GM18907 (cell line): ENCODE results near the gene CIAO2B.
"Not testable (repeated sequence)": the region's sequence is repeated elsewhere in the genome, so short reads cannot be mapped to it uniquely, and the experiment has no call there.

Experiments
- ATAC-seq: cut with Tn5 transposase; IDR thresholded peaks from one replicate; pipeline ENCODE4 v1.9.1; 2021; ENCODE audit warnings: mild to moderate bottlenecking, moderate library complexity; ENCODE audit not compliant: unreplicated experiment

Gene CIAO2B

DNA sequence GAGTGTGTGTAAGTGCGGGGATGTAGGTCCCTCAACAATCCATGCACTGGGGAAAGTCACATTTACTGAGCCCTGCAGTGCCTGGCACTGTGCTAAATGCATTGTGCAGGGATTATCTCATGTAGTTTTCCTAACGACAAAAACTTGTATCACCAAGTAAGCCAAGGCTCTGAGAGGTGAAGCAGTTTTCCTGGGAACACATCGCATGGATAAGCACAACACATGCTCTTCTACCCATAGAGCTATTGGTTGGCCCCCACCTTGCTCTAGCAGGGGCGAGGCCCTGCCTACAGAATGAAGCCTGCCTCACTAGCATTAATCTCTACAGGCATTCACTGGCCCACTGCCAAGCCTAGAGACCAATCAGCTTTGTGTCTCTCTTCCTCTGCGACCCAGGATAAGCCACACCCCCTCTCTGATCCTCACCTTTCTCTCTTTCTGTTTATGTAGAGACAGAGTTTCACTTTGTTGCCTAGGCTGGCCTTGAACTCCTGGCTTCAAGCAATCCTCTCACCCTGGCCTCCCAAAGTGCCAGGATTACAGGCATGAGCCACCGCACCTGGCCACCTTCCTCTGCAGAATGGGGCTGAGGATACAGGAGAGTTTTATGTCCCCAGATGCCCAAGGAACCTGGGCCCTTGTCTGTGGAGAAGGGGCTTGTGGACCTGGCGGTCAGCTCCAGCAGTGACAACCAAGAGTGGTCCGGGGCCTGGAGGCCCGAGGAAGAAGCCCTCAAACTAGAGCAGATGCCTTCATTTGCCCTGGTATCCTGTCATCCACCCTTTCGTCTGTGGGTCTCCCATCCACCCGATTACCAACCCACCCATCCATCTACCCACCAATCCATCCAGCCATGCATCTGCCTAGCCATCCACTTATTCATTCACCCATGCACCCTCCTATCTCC, 28.3 kb downstream of the CIAO2B start:
- ATAC-seq = no peak

DNA sequence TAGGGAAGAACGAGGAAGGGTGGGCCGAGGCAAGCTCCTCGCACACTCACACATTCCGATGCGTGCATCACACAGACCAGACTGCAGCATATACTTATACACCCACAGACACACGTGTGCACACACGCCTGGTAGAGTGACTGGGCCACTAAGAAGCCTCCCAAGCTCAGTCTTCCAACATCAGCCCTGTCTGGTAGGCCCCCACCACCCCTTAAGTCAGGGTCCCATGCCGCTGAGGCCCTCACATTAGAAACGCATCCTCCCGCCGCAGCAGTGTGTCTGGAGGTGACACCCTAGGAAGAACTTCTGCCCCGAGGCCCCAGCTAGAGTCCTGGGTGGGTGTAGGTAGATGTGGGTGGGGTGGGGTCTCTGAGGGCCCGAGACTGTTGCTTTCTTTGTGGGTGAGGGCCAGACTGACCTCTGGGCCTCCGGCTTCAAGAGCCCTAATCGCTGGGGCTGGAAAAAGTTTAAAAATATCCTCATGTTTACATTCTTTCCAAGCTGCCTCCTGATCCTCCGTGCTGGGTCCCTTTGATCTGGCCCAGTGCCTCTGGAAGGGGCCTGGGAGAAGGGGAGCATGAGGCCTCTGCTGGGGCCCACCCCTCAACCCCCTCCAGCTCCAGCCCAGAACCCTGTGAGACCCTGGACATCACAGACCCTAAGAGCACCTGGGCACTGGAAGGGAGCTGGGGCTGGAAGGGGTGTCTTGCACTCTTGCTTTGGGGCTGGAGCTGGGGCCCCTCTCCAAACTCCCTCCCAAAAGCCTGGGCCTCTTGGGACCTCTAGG, 29.2 kb downstream of the CIAO2B start:
- ATAC-seq = no peak

DNA sequence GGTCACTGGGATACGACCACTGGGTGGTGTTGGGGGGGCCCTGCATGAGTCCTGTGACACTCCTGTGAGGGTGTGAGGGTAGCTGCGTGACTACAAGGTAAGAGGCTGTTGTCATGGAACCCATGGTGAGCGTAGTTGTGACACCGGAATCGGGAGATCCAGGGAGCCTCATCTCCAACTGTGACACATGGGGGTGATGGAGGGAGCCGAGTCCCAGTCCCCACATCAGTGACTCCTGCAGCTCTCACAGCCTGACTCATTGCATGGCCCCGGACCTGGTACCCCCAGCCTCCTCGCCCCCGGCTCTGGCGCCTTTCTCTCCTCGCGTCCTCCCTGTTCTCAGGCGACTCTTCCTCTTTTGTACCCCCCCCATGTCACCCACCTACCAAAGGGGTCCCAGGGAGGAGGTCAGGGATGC, 29.8 kb downstream of the CIAO2B start:
- no peak for ATAC-seq

DNA sequence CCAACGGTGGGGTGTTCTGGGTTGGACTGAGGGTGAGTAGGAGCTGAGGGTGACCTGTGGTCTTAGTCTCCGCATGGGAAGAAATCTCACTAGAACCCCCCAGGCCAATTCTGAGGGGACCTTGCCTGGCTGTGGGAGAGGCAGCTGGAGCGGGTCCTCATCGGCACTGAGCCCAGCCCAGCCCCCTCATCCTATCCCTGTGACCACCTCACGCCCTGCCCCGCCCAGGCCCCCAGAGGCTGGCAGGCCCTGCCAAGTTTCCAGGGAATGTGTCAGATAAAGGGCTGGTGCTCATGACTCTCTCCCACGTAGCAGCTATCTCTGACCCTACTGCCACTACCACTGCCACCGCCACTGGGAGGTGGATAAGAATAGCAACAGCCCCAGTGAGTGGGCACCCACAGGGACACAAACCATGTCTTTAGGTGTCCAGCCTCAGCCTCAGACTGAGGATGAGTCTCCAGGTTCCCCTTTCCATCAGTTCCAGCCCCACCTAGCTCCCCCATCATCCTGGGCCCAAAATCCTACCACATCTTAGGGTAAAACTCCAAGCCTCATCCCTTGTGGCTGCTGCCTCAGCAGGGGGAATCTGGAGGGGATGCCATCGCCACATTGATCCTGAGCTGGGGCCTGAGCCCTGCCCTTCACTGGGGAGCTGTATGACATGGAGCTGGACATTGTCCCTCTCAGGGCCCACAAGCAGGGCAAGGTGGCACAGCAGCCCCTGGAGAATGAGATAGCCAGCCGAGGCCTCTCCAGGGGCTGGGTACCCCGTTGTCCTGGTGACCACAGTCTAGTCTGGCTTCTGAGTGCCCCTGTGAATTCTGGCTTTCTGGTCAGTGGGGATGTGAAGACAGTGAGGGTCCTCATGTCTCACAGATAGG, 30.4 kb downstream of the CIAO2B start:
- no peak for ATAC-seq

DNA sequence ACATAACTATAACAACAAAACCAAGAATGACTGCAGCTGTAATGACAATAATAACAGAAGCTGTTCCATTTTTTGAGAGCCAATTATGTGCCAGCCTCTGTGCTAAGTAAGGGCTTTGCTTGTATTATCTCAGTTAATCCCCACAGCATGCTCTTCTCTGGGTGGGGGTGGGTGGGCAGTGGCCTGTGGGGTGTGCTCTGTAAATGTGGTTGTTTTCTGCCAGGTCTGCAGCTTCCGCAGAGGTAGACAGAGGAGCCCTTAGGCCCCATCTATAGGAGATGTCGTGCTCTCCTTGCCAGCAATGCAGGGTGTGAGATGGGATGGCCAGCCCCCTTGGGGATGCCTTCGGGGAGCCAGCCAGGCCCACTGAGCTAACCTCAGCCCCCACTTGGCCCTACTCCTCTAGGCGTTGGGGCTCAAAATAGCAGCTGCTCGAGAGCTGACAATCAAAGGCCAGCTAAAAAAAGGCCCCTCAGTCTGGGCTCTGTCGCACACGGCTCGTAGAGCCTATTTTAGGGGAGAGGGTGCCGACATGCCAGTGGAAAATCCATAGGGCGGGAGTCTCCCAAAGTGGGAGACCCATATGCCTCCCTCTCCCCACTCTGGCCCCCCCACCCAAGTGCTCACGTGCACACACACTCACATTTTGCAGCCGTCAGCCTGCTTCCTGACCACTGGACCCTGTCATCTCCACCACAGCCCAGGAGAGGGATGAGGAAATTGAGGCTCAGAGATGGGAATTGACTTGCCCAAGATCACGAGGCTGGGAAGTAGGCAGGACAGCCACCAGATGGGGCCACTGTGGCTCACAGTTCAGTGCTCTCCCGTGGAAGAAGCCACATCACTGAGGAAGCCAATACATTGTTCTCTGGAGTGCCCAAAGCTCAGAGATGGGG, 31.3 kb downstream of the CIAO2B start:
- no peak for ATAC-seq

DNA sequence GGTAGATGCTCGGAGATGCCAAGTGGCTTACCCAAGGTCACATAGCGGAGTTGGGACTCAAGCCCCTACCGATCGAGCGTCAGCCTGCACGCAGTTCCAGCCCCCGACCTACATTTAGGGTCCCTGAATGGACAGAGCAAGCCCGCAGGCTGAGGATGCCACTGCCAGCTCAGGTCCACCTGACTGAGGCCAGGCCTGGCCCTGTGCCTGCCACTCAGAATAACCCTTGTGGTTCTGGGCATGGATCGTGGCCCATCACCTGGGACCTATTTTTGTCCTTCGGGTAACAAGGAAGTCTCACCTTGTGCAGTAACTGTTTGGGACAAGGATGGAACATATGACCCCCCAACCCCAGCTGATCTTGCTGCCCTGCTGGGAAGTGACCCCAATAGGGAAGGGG, 32.6 kb downstream of the CIAO2B start:
- no peak for ATAC-seq

DNA sequence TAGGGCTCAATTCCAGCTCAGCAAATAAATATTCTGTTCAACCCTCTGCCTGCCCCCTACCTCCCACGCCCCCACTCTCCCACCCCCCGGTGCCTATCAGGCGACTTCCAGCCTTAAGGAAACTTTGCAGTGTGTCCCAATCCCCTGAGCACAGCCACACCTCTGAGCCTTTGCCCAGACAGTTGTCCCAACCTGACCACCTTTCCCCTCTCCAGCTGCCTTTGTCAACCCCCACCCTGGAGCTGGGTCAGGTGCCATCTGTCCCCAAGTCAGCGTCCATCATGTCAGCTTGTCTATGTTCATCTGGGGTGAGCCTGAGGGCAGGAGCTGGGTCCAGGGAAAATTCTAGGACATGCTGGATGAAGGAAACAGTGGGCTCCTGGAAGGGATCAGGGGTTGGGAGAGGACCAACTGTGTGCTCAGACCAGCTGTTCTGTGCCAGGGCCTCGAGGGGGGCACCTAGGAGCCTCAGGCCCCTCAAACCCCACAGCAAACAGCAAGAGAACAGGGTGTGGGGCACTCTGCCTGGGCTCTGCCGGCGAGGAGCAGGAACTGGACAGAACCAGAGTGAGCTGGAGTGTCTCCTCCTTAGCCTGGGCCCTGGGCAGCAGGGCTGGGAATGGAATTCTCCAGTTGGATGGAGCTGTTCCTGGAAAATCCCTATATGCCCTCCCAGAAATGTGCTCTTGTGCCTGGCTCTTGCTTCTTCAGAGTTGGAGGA, 33.3 kb downstream of the CIAO2B start:
- no peak for ATAC-seq

DNA sequence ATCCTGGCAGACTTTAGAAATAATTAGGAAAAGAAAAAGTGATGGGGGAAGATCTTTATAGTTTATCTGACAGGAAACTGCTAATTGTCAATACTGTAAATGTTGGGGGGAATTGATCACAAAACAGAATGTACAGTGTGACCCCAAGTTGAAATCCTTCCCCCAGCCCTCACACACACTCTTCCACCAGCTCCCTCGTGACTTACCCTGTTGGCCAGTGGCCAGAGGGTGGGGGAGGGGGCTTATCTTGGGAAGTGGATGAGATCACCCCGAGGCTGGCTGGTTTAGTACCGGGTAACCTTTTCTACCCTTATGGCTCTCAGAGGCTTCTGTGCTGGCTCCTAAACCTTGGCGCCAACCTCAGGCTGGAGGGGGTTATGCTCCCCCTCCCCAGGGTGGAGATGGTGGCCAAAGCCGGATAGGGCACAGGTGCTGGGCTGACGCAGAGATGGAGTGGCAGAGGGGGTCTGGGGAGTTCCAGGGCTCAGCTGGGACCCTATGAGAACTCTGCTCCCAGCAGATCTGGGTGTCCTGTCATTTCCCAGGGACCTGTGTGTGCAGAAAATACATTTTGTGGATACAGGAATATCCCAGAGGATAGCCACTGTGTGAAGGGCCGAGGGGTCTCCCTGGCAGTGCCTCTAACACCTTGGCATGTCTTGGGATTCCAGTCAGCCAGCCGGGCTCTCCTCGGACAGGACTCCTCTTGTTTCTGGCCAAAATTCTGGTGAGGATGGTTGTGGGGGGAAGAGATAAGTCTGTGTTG, 34.1 kb downstream of the CIAO2B start:
- no peak for ATAC-seq

DNA sequence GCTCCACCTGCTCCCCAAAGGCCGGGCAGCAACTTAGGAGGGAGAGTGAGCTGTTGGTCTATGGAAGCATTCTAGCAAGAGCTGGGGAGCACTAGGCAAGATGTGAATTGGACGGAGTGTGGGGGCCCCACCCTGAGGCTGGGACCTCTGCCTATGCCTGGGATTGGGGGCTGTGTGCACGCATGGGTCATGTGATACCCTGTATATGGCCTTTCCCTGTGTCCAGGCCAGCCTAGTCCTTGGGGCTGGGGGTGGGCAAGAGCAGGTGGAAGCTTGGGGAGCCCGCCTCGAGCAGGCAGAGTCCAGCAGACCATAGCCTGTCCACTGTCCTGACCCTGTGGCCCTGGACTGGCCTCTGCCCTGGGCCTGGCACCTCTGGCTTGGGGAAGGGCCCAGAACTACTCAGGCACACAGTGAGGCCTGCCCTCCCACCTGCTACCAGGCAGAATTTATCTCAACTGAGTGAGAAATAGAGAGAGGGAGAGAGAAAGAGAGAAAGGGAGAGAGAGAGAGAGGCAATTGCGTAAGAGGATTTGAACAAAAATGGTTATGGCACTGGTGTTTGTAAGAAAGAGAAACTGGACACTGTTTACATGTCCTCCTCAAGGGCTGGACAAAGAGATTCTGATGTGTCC, 34.8 kb downstream of the CIAO2B start:
- no peak for ATAC-seq

DNA sequence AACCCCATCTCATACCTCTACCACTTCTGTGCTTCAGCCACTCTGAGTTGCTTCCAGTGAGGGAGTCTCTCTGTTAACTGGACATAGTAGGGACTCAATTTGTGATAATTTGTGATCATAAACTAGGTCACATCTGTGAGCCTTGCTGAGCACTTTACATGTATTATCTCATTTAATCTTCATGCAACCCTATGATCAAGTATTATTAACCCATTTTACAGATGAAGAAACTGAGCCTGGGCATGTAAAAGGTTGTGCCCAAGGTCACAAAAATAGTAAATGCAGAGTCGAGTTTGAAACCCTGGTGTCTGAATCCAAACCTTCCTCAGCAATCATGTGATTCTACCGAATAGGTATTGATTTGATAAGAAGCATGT, 35.3 kb downstream of the CIAO2B start:
- ATAC-seq = no peak

DNA sequence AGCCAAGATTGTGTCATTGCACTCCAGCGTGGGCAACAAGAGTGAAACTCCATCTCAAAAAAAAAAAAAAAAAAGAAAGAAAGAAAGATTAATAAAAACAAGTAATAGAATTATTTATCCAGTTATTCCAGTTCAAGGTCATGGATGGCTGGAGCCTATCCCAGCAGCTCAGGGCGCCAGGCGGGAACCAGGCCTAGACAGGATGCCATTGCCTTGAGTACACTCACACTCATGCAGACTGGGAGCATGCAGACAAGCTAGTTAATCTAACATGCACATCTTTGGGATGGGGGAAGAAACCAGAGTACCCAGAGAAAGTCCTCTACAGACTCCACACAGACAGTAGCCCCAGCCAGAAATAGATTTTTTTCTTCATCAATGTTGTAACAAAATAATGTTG, 36.0 kb downstream of the CIAO2B start:
- no peak for ATAC-seq

DNA sequence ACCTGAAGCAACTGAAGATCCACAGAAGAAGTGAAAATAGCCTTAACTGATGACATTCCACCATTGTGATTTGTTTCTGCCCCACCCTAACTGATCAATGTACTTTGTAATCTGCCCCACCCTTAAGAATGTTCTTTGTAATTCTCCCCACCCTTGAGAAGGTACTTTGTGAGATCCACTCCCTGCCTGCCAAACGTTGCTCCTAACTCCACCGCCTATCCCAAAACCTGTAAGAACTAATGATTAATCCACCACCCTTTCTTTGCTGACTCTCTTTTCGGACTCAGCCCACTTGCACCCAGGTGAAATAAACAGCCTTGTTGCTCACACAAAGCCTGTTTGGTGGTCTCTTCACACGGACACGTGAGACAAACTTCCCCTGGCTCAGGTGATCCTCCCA, 37.5 kb downstream of the CIAO2B start:
- not testable (repeated sequence) for ATAC-seq

DNA sequence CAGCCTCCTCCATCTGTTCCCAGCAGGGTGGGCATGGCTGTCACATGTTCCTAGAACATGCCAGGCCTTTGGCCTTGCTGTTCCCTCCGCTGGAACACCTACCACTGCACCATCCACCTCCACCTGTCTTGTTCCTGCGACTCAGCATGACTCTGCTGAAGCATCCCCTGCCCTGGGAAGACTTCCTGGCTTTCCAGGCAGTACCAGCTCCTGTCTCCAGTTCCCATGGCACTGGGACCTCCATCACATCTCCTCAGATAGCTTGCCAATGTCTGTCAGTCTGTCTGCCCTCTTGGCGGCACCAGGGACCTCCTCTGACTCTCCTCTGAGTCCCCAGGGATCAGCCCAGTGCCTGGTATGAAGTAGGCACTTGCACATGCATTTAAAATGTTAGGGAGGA, 38.2 kb downstream of the CIAO2B start:
- no peak for ATAC-seq

DNA sequence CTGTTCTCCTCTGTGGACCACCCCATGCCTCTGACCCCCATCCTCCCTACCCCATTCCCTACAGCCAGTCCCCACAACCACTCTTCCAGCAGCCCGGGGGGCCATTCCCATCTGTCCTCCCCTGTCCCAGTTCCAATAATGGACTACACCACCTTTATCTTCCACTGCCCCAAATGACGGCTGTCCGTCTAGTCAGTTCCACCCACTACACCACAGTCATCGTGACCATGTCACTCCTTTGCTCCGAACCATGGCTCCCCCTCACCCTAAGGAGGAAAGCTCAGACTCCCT, 38.6 kb downstream of the CIAO2B start:
- no peak for ATAC-seq

DNA sequence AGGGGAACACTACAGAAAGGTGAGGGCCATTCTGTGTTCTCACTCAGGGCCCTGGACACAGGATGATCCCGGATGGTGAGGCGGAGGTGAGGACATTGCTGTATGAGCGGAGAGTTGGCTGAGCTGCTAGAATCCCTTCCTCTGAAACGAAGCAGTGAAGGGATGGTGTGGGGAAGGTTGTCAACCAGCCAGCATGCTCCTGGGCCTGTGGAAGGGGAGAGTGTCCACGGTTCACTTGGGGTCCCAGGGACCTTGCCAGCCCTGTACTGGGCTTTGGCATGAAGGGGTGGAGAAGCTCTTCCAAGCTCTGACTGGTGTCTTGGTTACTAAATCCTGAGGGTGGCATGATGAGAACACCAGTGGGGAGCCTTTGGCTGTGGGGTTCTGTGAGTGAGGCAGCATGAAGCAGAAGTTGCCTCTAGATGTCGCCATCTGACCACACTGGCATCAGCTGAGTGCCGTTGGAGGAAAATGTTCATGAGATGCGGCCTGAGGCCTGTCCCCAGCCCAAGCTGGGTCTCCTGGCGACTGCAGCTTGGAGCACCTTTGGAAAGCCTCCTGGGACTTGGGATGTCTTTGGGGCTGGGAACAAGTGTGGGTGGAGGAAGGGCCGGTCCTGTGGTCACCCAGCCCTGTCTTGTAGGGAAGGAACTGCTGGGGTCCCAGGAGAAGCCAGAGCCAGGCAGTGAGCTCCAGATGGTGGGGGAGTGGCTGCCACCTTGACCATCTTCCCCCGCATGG, 39.1 kb downstream of the CIAO2B start:
- ATAC-seq = no peak

DNA sequence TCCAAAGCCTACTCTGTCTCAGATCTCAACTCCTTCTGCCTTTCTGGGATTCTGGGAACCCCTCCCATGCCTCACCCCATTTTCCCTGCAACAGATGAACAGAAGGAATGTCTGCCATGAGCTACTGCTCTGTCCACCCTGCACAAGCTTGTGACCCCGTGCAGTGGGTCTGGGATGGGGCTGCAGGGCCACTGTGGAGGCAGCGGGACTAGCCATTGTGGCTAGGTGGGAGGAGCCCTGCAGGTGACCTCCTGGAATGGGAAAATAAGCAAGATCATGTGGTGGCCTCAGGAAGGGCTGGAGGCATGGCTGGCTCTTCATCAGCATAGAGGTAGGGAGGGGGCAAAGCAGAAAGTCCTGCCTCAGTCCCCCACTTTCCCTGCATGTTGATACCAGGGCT, 40.1 kb downstream of the CIAO2B start:
- ATAC-seq = no peak

DNA sequence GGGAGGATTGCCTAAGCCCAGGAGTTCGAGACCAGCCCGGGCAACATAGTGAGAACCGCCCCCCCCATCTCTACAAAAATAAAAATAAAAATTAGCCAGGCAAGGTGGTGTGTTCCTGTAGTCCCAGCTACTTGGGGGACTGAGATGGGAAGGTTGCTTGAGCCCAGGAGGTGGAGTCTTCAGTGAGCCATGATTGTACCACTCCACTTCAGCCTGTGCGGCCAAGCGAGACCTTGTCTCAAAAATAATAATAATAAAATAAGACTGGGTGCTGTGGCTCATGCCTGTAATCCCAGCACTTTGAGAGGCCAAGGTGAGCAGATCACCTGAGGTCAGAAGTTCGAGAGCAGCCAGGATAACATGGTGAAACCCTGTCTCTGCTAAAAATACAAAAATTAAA, 42.4 kb downstream of the CIAO2B start:
- no peak for ATAC-seq

DNA sequence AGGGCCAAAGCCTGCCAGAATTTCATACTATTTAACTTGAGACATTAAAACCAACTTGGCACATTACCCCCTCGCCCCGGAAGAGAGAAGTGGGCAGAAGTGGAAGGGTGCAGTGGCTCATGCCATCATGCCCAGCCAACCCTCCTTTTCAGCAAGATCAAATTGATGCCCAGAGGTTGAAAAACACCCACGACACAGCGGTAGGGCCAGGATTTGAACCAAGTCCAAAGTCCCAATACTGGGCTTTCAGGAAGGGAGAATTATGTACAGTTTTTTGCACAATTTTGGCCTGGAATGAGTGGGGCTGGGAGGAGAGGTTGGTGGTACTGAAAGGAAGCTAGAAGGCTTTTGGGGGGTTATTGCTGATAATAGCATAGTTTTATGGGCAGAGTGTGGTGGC, 42.8 kb downstream of the CIAO2B start:
- no peak for ATAC-seq
